Measurements from ENCODE around the gene SLC22A17. TPM values are rescaled to one million over a fixed set of nuclear protein-coding genes. Genes with fewer than 3 reads are reported as not detected.
"Not testable (repeated sequence)": the region's sequence is repeated elsewhere in the genome, so short reads cannot be mapped to it uniquely, and the experiment has no call there.

Gene SLC22A17
- total and polyA plus RNA-seq, 2 experiments from 2014 or later: 44.4 to 62.9 TPM

DNA sequence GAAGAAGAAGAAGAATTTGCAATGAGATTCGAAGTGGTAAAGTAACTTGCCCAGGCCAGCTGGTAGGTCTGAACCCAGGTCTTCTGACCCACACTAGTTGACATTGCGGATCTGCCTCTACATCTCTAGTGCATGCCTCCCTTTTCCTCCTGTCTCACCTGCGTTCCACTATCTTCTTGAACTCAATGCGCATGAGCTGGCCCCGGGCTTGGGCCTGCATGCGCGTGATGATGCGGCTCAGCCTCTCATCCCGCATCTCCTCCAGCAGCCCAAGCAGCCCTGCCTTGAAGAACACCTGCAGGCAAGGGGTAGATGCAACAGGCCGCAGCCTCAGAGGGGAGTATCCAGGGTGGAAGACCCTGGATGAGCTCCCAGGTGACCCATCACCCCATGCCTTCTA lies 43.4 kb upstream of the SLC22A17 start:
- no peak for DNase-seq (ENCODE audit: low spot score)

DNA sequence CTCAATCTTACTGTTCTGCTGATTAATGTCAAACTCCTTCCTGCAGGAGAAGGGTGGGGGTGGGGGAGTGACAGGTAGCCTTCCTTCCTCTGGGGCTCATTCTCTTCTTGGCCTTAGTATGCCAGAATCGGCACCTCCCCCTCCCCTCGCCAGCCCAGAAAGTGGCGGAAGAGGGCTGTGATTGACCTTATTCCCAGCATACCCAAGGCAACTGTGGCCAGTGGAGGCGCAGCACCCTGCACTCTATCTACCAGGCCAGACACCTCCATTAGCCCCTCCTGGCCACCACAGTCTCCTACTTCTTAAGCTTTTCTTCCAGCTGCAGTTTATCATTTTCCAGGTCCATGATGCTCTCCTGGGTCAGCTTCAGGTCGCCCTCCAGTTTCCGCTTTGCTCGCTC lies 39.9 kb upstream of the SLC22A17 start:
- Histone ChIP-seq H2AFZ (no peak overlapping the region), H3K27ac (no peak overlapping the region), H3K4me1 (ENCODE audit: insufficient read depth) (no peaks in the 10 kb centered on the region), H3K9me3 (ENCODE audit: low read depth) (no peaks in the 10 kb centered on the region), H3K9me2 (replicated peaks; ENCODE audit: insufficient read depth) (no peaks in the 10 kb centered on the region), H3K4me3 (no peak overlapping the region), H3K36me3 (replicated peaks; ENCODE audit: insufficient read depth, low read depth) (no peaks in the 10 kb centered on the region), H3K79me2 (no peaks in the 10 kb centered on the region), H3K4me2 (no peak overlapping the region), H4K20me1 (ENCODE audit: insufficient read depth, poor library complexity, severe bottlenecking) (no peaks in the 10 kb centered on the region), H3K27me3 (no peaks in the 10 kb centered on the region)
- no peak for TF ChIP-seq EZH2phosphoT487 (IDR thresholded peaks at IDR 0.05; ENCODE audit: low read depth, severe bottlenecking, unreplicated experiment)
- TF ChIP-seq, protein P1, sequence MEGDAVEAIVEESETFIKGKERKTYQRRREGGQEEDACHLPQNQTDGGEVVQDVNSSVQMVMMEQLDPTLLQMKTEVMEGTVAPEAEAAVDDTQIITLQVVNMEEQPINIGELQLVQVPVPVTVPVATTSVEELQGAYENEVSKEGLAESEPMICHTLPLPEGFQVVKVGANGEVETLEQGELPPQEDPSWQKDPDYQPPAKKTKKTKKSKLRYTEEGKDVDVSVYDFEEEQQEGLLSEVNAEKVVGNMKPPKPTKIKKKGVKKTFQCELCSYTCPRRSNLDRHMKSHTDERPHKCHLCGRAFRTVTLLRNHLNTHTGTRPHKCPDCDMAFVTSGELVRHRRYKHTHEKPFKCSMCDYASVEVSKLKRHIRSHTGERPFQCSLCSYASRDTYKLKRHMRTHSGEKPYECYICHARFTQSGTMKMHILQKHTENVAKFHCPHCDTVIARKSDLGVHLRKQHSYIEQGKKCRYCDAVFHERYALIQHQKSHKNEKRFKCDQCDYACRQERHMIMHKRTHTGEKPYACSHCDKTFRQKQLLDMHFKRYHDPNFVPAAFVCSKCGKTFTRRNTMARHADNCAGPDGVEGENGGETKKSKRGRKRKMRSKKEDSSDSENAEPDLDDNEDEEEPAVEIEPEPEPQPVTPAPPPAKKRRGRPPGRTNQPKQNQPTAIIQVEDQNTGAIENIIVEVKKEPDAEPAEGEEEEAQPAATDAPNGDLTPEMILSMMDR (IDR thresholded peaks at IDR 0.05; ENCODE audit: poor library complexity): no peak
- TF ChIP-seq EZH2 (IDR thresholded peaks at IDR 0.05; ENCODE audit: borderline replicate concordance): no peak
- no peak for DNase-seq (ENCODE audit: low spot score)
- 89% methylated on average over 7 of the region's 7 CpGs for WGBS (ENCODE audit: low lambda C conversion rate, missing lambda C conversion rate)

More for the DNA sequence above, 43.4 kb upstream of the SLC22A17 start:
- no peak overlapping the region for H3K4me3 ChIP-seq
- no peaks in the 10 kb centered on the region for H3K36me3 ChIP-seq (replicated peaks; ENCODE audit: insufficient read depth, low read depth)
- no peaks in the 10 kb centered on the region for H3K9me2 ChIP-seq (replicated peaks; ENCODE audit: insufficient read depth)
- H3K27me3 ChIP-seq: no peaks in the 10 kb centered on the region
- 94% methylated on average over 10 of the region's 10 CpGs for WGBS (ENCODE audit: low lambda C conversion rate, missing lambda C conversion rate)
- no peak overlapping the region for H3K4me2 ChIP-seq
- no peaks in the 10 kb centered on the region for H3K9me3 ChIP-seq (ENCODE audit: low read depth)
- H3K27ac ChIP-seq: no peak overlapping the region
- H3K79me2 ChIP-seq: no peaks in the 10 kb centered on the region
- H2AFZ ChIP-seq: no peak overlapping the region
- TF ChIP-seq EZH2 (IDR thresholded peaks at IDR 0.05; ENCODE audit: borderline replicate concordance) (no peak), EZH2phosphoT487 (IDR thresholded peaks at IDR 0.05; ENCODE audit: low read depth, severe bottlenecking, unreplicated experiment) (no peak)
- TF ChIP-seq, protein P1 (IDR thresholded peaks at IDR 0.05; ENCODE audit: poor library complexity): no peak
- no peaks in the 10 kb centered on the region for H4K20me1 ChIP-seq (ENCODE audit: insufficient read depth, poor library complexity, severe bottlenecking)
- H3K4me1 ChIP-seq (ENCODE audit: insufficient read depth): no peaks in the 10 kb centered on the region

DNA sequence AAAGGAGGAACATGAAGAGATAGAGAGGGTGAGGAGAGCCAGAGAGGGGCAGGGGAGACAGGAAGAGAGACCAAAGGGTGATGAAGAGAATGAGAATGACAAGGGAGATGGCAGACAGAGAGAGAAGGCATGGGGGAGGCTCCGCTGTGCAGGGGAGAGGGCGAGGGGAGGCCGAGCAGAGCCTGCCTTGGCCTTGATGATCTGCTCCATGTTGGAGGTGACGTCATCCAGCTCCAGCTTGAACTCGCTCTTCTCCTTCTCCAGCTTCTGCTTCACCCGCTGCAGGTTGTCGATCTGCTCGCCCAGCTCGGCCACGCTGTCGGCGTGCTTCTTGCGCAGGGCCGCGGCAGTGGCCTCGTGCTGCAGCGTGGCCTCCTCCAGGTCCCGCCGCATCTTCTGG lies 37.2 kb upstream of the SLC22A17 start:
- H3K4me2 ChIP-seq; H3K9me2 ChIP-seq (replicated peaks; ENCODE audit: insufficient read depth); H3K4me3 ChIP-seq; H3K36me3 ChIP-seq (replicated peaks; ENCODE audit: insufficient read depth, low read depth); H3K79me2 ChIP-seq; H3K4me1 ChIP-seq (ENCODE audit: insufficient read depth); H3K9me3 ChIP-seq (ENCODE audit: low read depth); H4K20me1 ChIP-seq (ENCODE audit: insufficient read depth, poor library complexity, severe bottlenecking); DNase-seq (ENCODE audit: low spot score); H2AFZ ChIP-seq; H3K27ac ChIP-seq; H3K27me3 ChIP-seq: not testable (repeated sequence)
- 93% methylated on average over 3 of the region's 19 CpGs for WGBS (ENCODE audit: low lambda C conversion rate, missing lambda C conversion rate)

DNA sequence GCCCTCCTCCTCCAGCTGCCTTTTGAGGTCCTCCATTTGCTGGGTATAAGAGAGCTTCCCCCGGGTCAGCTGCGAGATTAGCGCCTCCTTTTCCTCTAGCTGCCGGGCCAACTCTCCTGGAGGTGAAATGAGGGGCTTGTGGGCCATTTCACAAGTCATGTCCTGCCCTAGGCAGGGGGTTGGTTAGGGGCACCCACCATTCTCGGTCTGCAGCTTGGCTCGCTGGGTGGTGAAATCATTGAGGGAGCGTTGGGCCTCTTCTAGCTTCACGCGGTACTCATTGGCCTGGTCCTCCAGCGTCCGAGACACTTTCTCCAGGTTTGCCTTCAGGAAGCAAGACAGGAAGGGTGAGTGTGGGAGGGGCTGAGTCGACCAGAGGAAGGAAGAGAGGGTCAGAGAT lies 36.7 kb upstream of the SLC22A17 start:
- Histone ChIP-seq H3K4me3 (no peak overlapping the region), H4K20me1 (ENCODE audit: insufficient read depth, poor library complexity, severe bottlenecking) (no peaks in the 10 kb centered on the region), H3K4me1 (ENCODE audit: insufficient read depth) (no peaks in the 10 kb centered on the region), H3K36me3 (replicated peaks; ENCODE audit: insufficient read depth, low read depth) (no peaks in the 10 kb centered on the region), H3K4me2 (no peak overlapping the region), H2AFZ (no peak overlapping the region), H3K27me3 (no peaks in the 10 kb centered on the region), H3K9me3 (ENCODE audit: low read depth) (no peaks in the 10 kb centered on the region), H3K27ac (no peak overlapping the region), H3K79me2 (no peaks in the 10 kb centered on the region), H3K9me2 (replicated peaks; ENCODE audit: insufficient read depth) (no peaks in the 10 kb centered on the region)
- TF ChIP-seq EZH2phosphoT487 (IDR thresholded peaks at IDR 0.05; ENCODE audit: low read depth, severe bottlenecking, unreplicated experiment) (no peak), EZH2 (IDR thresholded peaks at IDR 0.05; ENCODE audit: borderline replicate concordance) (no peak)
- TF ChIP-seq, protein P1 (IDR thresholded peaks at IDR 0.05; ENCODE audit: poor library complexity): no peak
- DNase-seq (ENCODE audit: low spot score): no peak
- 82% methylated on average over 12 of the region's 12 CpGs for WGBS (ENCODE audit: low lambda C conversion rate, missing lambda C conversion rate)

All from hepatocyte (in vitro differentiated cells).